ENCODE measurements around the gene ARSG. TPM values are rescaled to one million over a fixed set of nuclear protein-coding genes. Genes with fewer than 3 reads are reported as not detected.

ARSG gene
- total RNA-seq, 1 donor from 2014 or later = 6.2 TPM

DNA sequence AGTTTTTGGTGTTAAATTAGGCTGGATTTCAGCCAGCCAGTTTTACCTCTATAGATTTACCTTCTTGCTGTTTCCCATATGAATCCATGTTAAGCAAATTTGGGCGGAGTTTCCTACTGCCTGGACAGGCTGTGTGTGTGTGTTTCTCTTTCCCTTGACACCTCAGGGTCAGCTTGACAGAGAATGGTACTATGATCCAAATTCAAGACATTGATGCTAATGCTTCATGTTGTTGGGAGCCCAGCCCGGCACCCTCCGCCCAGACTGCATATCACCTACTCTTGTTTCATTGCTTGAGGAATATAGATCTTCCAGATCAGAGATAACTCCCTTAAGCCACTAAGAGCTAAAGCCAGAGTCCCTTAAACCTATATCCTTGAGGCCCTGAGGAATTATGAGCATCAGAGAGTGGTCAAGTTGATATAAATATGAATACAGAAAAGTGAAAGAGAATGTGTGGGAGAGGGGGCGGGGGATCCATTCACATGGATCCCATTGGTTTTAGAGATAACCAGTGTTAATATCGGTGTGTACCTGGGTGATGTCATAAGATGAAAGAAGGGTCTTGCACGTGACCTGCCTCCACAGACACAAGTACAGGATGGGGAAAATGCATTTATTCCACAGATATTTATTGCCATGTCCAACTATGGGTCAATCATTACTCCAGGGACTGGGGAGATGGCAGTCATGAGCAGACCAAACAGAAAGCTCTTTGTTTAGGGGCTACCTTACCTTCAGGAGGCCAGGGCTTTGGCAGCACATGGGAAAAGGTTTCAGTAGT, 96.3 kb downstream of the ARSG start:
- no peak for DNase-seq (ENCODE audit: low read depth, low spot score)
- no peak overlapping the region for H3K27ac Mint-ChIP-seq (ENCODE audit: unreplicated experiment)
- no peaks in the 10 kb centered on the region for H3K27me3 Mint-ChIP-seq (ENCODE audit: low read depth)
- no peak overlapping the region for H3K4me3 Mint-ChIP-seq
- peaks cover 22% of the 10 kb centered on the region for H3K4me1 Mint-ChIP-seq
- H3K9me3 Mint-ChIP-seq = peaks cover 2% of the 10 kb centered on the region
- TF ChIP-seq, protein P1, sequence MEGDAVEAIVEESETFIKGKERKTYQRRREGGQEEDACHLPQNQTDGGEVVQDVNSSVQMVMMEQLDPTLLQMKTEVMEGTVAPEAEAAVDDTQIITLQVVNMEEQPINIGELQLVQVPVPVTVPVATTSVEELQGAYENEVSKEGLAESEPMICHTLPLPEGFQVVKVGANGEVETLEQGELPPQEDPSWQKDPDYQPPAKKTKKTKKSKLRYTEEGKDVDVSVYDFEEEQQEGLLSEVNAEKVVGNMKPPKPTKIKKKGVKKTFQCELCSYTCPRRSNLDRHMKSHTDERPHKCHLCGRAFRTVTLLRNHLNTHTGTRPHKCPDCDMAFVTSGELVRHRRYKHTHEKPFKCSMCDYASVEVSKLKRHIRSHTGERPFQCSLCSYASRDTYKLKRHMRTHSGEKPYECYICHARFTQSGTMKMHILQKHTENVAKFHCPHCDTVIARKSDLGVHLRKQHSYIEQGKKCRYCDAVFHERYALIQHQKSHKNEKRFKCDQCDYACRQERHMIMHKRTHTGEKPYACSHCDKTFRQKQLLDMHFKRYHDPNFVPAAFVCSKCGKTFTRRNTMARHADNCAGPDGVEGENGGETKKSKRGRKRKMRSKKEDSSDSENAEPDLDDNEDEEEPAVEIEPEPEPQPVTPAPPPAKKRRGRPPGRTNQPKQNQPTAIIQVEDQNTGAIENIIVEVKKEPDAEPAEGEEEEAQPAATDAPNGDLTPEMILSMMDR (conservative IDR thresholded peaks at IDR 0.05) = no peak
- H3K36me3 Mint-ChIP-seq (ENCODE audit: low read depth) = no peaks in the 10 kb centered on the region

DNA sequence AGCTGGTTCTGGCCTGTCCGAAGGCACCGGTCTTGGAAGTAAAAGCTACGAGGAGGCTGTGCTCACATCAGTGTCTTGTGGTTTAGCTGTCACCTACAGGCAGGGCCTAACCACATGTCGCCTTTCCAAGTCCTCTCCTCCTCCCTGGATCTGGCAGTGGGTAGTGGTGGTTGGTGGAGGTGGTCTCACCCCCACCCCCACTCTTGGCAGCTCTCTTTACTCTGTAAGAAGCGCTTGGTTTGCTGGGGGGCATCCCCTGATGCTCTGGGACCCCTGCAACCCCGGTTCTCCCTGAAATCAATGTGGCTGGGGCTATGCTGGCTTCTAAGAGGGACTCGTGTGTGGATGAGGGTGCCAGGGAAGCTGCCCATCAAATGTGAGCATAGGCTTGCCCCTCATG, 97.7 kb downstream of the ARSG start:
- Mint-ChIP-seq H3K9me3 (peaks cover 2% of the 10 kb centered on the region), H3K27me3 (ENCODE audit: low read depth) (no peaks in the 10 kb centered on the region), H3K36me3 (ENCODE audit: low read depth) (no peaks in the 10 kb centered on the region), H3K27ac (ENCODE audit: unreplicated experiment) (no peak overlapping the region), H3K4me3 (no peak overlapping the region), H3K4me1 (peaks cover 14% of the 10 kb centered on the region)
- no peak for DNase-seq (ENCODE audit: low read depth, low spot score)
- TF ChIP-seq, protein P1 (conservative IDR thresholded peaks at IDR 0.05) = no peak

DNA sequence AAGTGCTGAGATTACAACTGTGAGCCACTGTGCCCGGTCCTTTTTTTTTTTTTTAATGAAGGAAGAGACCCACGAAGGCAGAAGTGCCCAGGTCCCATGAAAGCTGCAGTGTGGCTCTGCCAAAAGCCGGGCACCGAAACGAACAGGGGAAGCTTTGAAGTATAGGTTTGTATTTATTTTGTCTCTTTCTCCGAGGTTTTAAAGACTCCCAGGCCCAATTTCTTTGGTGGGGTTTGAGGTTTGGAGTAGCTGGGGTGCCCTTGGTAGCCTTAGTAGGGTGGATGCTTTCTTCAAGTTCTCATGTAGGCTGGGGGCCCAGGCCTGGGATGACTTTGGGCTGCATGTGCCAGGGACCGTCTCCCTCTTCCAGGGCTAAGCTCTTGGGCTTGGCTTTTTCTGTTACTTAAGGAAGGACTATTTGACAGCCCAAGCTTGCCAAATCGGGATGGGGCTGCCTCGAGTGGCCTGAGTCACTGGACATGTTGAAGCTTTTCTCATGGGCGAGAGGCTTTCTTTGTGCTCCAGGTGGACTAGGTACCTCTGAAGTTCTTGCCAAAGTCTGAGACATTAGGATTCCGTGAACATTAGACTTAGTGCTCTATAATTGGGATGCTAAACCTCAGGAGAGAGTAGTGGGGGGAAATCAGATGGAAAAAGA, 99.7 kb downstream of the ARSG start:
- no peak for DNase-seq (ENCODE audit: low read depth, low spot score)

DNA sequence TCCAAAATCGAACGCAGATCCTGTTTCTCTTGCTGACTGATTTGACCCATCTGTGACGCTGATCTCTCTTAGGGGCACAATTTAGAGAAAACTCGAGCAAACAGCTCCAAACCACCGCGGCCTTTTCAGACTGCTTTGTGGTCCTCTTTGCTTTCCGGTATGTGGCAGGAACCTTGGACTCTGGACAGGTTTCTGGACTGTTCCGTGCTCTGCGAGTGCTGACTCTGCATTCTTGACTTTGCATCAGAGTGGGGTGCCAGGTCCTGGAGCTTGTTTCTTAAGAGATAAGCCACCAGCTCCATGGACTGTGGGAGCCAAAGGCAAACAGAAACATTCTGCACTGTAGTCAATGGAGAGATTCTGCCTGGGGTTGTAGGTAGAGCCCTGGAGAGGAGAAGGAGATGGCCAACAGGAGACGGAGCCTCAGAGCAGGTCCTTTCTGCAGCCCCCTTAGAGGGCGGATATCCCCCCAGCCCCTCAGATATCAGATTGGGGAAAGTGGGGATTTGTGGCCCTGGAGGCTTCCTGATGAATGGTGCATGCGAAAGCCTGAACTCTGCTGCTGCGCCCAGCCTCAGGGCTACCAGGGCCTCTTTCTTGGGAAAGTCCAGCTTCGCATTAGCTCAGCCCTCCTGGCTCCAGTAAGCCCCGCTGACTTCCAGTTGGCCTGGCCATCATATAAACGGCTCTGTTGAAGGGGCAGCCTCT, 100.4 kb downstream of the ARSG start:
- H3K9me3 Mint-ChIP-seq = no peaks in the 10 kb centered on the region
- TF ChIP-seq, protein P1 (conservative IDR thresholded peaks at IDR 0.05) = no peak
- no peak overlapping the region for H3K4me3 Mint-ChIP-seq
- no peak for DNase-seq (ENCODE audit: low read depth, low spot score)
- no peaks in the 10 kb centered on the region for H3K27me3 Mint-ChIP-seq (ENCODE audit: low read depth)
- peak overlapping the region; percentile 35 for H3K27ac Mint-ChIP-seq (ENCODE audit: unreplicated experiment)
- H3K36me3 Mint-ChIP-seq (ENCODE audit: low read depth) = peaks cover 3% of the 10 kb centered on the region
- peaks cover 9% of the 10 kb centered on the region for H3K4me1 Mint-ChIP-seq

More for the DNA sequence above, 99.7 kb downstream of the ARSG start:
- H3K4me3 Mint-ChIP-seq = no peak overlapping the region
- peaks cover 9% of the 10 kb centered on the region for H3K4me1 Mint-ChIP-seq
- no peaks in the 10 kb centered on the region for H3K27me3 Mint-ChIP-seq (ENCODE audit: low read depth)
- peaks cover 3% of the 10 kb centered on the region for H3K36me3 Mint-ChIP-seq (ENCODE audit: low read depth)
- H3K27ac Mint-ChIP-seq (ENCODE audit: unreplicated experiment) = no peak overlapping the region
- no peaks in the 10 kb centered on the region for H3K9me3 Mint-ChIP-seq
- TF ChIP-seq, protein P1 (conservative IDR thresholded peaks at IDR 0.05) = no peak

DNA sequence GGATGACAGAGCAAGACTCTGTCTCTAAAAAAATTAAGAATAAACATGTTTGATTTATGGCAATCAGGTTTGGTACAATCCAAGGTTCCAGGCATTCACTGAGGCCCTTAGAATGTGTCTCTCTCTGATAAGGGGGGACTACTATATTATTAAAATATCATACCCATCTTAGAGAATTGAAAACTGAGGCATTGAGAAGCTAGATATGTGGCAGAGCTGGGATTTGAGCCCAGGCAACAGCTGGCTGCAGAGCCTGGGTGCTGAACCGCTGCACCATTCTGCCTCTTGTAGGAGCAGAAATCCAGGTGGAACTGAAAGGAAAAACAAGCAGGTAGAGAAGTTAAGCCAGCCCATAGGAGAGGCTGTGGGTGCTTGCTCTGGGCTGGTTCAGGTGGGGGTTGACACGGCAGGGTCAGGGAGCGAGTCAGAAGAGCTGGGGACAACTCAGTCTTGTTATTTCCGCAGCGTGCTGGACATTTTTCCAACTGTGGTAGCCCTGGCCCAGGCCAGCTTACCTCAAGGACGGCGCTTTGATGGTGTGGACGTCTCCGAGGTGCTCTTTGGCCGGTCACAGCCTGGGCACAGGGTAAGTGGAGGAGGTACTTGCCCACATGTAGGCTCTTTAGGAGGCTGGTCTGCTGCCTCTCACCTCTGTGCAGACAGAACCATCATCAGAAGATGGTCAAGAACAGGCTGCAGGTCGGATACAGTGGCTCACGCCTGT, 103.5 kb downstream of the ARSG start:
- TF ChIP-seq, protein P1 (conservative IDR thresholded peaks at IDR 0.05) = no peak
- H3K4me1 Mint-ChIP-seq = peaks cover 6% of the 10 kb centered on the region
- H3K36me3 Mint-ChIP-seq (ENCODE audit: low read depth) = peaks cover 3% of the 10 kb centered on the region
- no peak overlapping the region for H3K27ac Mint-ChIP-seq (ENCODE audit: unreplicated experiment)
- H3K4me3 Mint-ChIP-seq = no peak overlapping the region
- DNase-seq (ENCODE audit: low read depth, low spot score) = no peak
- H3K9me3 Mint-ChIP-seq = no peaks in the 10 kb centered on the region
- H3K27me3 Mint-ChIP-seq (ENCODE audit: low read depth) = no peaks in the 10 kb centered on the region

Measured in neural crest cell (in vitro differentiated cells).